HUES6 (cell line): ENCODE data around the gene METTL5.
A peak's percentile ranks its signal among the peaks of the same experiment; 100 is the strongest.

Source experiments
- H3K27ac ChIP-seq: 2 replicates; pipeline ENCODE4 v1.7.0; 2013; ENCODE audit warnings: low read depth, mild to moderate bottlenecking, low read length, inconsistent platforms
- H3K27me3 ChIP-seq: 2 replicates; pipeline ENCODE4 v1.6.1; 2013; ENCODE audit warnings: low read length; ENCODE audit not compliant: control insufficient read depth, insufficient read depth
- H3K36me3 ChIP-seq: 2 replicates; pipeline ENCODE4 v1.6.1; 2013; ENCODE audit warnings: low read length; ENCODE audit not compliant: control insufficient read depth, insufficient read depth
- H3K4me1 ChIP-seq: 2 replicates; pipeline ENCODE4 v1.6.1; 2013; ENCODE audit warnings: low read length; ENCODE audit not compliant: control insufficient read depth, insufficient read depth
- H3K4me3 ChIP-seq: 2 replicates; pipeline ENCODE4 v1.5.1; 2013; ENCODE audit warnings: low read depth, low read length
- H3K9ac ChIP-seq: one replicate; pipeline ENCODE4 v1.6.1; 2013; ENCODE audit warnings: mild to moderate bottlenecking, low read length
- H3K9me3 ChIP-seq: 2 replicates; pipeline ENCODE4 v1.6.1; 2013; ENCODE audit warnings: low read depth, low read length; ENCODE audit not compliant: control insufficient read depth, insufficient read depth

Gene METTL5

GRCh38 chr2:169781249-169782013 is 43.3 kb downstream of the METTL5 start:
- Histone ChIP-seq H3K4me3 (no peak overlapping the region), H3K4me1 (peaks cover 4% of the 10 kb centered on the region; the same call in 1 of the 2 replicates), H3K36me3 (no peaks in the 10 kb centered on the region), H3K27me3 (no peaks in the 10 kb centered on the region), H3K27ac (no peak overlapping the region), H3K9me3 (no peaks in the 10 kb centered on the region), H3K9ac (no peak overlapping the region)

GRCh38 chr2:169778446-169778845 is 46.3 kb downstream of the METTL5 start:
- Histone ChIP-seq H3K36me3 (no peaks in the 10 kb centered on the region), H3K27me3 (no peaks in the 10 kb centered on the region), H3K4me1 (peaks cover 4% of the 10 kb centered on the region; the same call in 1 of the 2 replicates), H3K9ac (no peak overlapping the region), H3K27ac (no peak overlapping the region), H3K4me3 (no peak overlapping the region), H3K9me3 (no peaks in the 10 kb centered on the region)

GRCh38 chr2:169776252-169776761 is 48.4 kb downstream of the METTL5 start:
- Histone ChIP-seq H3K27me3 (no peaks in the 10 kb centered on the region), H3K9ac (no peak overlapping the region), H3K4me1 (peaks cover 4% of the 10 kb centered on the region; the same call in 1 of the 2 replicates), H3K36me3 (no peaks in the 10 kb centered on the region), H3K9me3 (no peaks in the 10 kb centered on the region), H3K4me3 (no peak overlapping the region), H3K27ac (no peak overlapping the region)

- Histone ChIP-seq H3K9me3 (no peaks in the 10 kb centered on the region), H3K36me3 (no peaks in the 10 kb centered on the region), H3K4me3 (no peak overlapping the region), H3K4me1 (peaks cover 4% of the 10 kb centered on the region; the same call in 1 of the 2 replicates), H3K9ac (no peak overlapping the region), H3K27ac (no peak overlapping the region), H3K27me3 (no peaks in the 10 kb centered on the region)
These were observed 48.9 kb downstream of the METTL5 start for GRCh38 chr2:169775765-169776164.

GRCh38 chr2:169775354-169775753 is 49.4 kb downstream of the METTL5 start:
- no peaks in the 10 kb centered on the region for H3K9me3 ChIP-seq
- H3K27me3 ChIP-seq = no peaks in the 10 kb centered on the region
- peaks cover 4% of the 10 kb centered on the region; the same call in 1 of the 2 replicates for H3K4me1 ChIP-seq
- no peaks in the 10 kb centered on the region for H3K36me3 ChIP-seq
- no peak overlapping the region for H3K9ac ChIP-seq
- H3K4me3 ChIP-seq = no peak overlapping the region
- no peak overlapping the region for H3K27ac ChIP-seq

GRCh38 chr2:169772651-169773050 is 52.1 kb downstream of the METTL5 start:
- Histone ChIP-seq H3K27me3 (no peaks in the 10 kb centered on the region), H3K27ac (no peak overlapping the region), H3K36me3 (no peaks in the 10 kb centered on the region), H3K9ac (no peak overlapping the region), H3K4me3 (no peak overlapping the region), H3K4me1 (peaks cover 2% of the 10 kb centered on the region; the same call in 1 of the 2 replicates), H3K9me3 (no peaks in the 10 kb centered on the region)

GRCh38 chr2:169771612-169772011 is 53.1 kb downstream of the METTL5 start:
- Histone ChIP-seq H3K4me3 (no peak overlapping the region), H3K27ac (no peak overlapping the region), H3K4me1 (peaks cover 4% of the 10 kb centered on the region; the same call in 1 of the 2 replicates), H3K9me3 (no peaks in the 10 kb centered on the region), H3K36me3 (no peaks in the 10 kb centered on the region), H3K27me3 (no peaks in the 10 kb centered on the region), H3K9ac (no peak overlapping the region)

- H3K9me3 ChIP-seq = no peaks in the 10 kb centered on the region
- no peak overlapping the region for H3K4me3 ChIP-seq
- H3K36me3 ChIP-seq = no peaks in the 10 kb centered on the region
- no peak overlapping the region for H3K9ac ChIP-seq
- no peak overlapping the region for H3K27ac ChIP-seq
- H3K27me3 ChIP-seq = no peaks in the 10 kb centered on the region
- H3K4me1 ChIP-seq = peaks cover 4% of the 10 kb centered on the region; the same call in 1 of the 2 replicates
These were observed 53.7 kb downstream of the METTL5 start for GRCh38 chr2:169771021-169771420.

- H3K4me3 ChIP-seq = peak overlapping the region; percentile 31; the same call in 1 of the 2 replicates
- H3K9me3 ChIP-seq = no peaks in the 10 kb centered on the region
- no peak overlapping the region for H3K9ac ChIP-seq
These were observed 56.3 kb downstream of the METTL5 start for GRCh38 chr2:169768262-169768995.

GRCh38 chr2:169767243-169767888 is 57.3 kb downstream of the METTL5 start:
- H3K9ac ChIP-seq = no peak overlapping the region
- no peaks in the 10 kb centered on the region for H3K27me3 ChIP-seq
- peaks cover 4% of the 10 kb centered on the region; the same call in 1 of the 2 replicates for H3K4me1 ChIP-seq
- H3K4me3 ChIP-seq = no peak overlapping the region
- H3K36me3 ChIP-seq = no peaks in the 10 kb centered on the region
- no peak overlapping the region for H3K27ac ChIP-seq
- H3K9me3 ChIP-seq = no peaks in the 10 kb centered on the region

More at GRCh38 chr2:169768262-169768995, 56.3 kb downstream of the METTL5 start:
- Histone ChIP-seq H3K36me3 (no peaks in the 10 kb centered on the region), H3K27ac (no peak overlapping the region), H3K27me3 (no peaks in the 10 kb centered on the region), H3K4me1 (peaks cover 4% of the 10 kb centered on the region; the same call in 1 of the 2 replicates)
